ENCODE data around the gene MRPL42.

The MRPL42 gene

GRCh38 chr12:93500667-93501066 is 33.4 kb downstream of the MRPL42 start:
- DNase-seq = no peak

- DNase-seq = peak; percentile 75
Observed at GRCh38 chr12:93502802-93503623, 35.7 kb downstream of the MRPL42 start.

DNA sequence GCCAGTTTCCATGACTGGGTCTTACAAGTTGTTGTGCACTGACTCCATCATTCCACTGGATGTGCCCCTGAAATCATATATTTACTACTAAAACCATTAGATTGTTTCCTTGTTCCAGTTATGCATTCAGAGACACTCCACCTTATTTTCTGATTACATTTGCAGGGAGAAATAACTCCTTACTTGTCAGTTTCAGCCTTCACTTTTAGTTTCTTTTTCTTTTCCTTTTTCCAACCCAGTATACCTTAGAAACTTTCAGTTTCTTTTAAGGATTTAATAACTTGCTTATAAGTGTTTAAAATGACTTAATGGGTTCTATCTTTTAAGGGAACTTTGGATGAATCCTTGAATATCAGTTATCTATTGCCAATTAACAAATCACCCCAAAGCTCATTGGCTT is 39.9 kb downstream of the MRPL42 start:
- DNase-seq = no peak

DNA sequence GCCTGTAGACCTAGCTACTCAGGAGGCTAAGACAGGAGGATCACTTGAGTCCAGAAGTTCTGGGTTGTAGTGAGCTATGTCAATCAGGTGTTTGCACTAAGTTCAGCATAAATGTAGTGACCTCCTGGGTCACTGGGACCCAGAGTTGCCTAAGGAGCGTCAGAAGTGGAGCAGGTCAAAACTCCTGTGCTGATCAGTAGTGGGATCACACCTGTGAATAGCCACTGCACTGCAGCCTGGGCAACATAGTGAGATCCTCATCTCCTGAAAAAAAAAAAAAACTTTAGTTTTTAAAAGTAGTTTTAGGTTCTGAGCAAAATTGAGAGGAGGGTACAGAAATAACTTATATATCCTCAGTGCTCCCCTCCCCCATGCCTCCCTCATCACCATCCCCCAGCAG is 42.2 kb downstream of the MRPL42 start:
- DNase-seq = no peak

- no peak for DNase-seq
Observed at GRCh38 chr12:93514853-93515252, 47.5 kb downstream of the MRPL42 start.

DNA sequence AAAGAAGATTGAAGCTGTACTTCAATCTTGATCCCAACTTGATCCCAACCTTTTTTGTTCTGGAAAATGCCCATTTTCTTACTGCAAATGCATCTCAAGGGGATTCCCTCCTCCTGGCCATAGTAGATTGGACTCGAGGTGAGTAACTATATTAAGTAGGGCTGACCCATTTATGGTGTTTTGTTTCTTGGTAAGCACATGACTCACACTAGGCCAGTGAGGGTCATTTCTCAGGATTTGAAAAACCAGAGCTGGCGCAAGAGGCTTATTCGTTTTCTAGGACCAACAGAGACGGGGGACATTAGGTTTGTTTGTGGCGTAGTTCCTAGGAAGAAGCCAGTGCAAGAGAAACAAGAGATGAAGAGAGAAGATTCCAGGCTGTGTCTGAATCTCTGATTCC is 51.4 kb downstream of the MRPL42 start:
- no peak for DNase-seq

DNA sequence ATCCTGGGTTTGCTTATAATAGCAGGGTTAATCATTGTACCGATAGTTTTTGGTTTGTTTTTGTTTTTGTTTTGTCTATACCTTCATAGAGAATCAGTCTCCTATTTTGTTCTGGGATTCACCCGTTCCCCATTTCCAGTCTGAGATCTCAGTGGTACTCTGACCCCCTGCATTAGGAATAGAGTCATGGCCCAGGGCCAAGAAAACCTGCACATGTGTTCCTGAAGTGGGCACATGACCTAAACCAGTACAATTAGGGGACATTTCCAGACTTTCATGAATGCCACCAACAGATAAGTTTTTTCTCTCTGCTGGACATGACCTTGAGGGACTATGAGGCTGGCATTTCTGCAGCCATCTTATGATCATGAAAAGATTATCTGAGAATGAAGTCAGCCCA is 52.5 kb downstream of the MRPL42 start:
- DNase-seq = no peak

GRCh38 chr12:93520454-93520853 is 53.1 kb downstream of the MRPL42 start:
- DNase-seq = no peak

GRCh38 chr12:93521225-93522080 is 54.1 kb downstream of the MRPL42 start:
- no peak for DNase-seq

DNA sequence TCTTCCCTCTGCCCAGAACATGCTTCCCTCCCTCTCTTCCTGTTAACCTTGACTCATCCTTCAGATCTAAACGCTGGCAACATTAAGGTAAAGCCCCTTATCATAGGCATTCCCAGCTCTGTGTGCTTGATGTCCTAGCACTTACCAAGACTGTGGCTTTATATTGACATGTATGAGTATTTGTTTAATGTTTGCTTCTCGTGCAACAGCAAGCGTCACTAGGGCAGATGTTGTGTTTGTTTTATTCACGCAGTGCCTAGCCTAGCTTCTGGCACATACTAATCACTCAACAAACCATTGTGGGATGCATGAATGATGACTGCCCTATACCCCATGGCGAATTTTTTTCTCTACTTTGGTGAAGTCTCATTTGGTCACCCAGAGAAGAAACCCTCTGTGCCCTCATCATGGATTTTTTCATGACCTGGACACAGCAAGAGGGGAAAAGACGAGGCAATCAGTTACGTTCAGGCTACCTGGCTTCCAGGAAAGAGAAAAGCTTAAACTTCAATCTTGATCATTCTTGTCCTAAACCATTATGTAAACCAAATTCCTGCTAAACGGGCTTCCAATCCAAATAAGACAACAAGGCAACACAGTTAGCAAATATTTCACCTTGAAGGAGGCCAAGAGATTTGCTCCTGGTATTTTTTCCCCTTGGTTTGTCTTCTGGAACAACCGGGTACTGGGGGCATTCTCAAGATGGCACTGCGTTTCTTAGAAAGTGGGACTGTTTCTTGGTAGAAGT is 57.2 kb downstream of the MRPL42 start:
- DNase-seq = no peak

DNA sequence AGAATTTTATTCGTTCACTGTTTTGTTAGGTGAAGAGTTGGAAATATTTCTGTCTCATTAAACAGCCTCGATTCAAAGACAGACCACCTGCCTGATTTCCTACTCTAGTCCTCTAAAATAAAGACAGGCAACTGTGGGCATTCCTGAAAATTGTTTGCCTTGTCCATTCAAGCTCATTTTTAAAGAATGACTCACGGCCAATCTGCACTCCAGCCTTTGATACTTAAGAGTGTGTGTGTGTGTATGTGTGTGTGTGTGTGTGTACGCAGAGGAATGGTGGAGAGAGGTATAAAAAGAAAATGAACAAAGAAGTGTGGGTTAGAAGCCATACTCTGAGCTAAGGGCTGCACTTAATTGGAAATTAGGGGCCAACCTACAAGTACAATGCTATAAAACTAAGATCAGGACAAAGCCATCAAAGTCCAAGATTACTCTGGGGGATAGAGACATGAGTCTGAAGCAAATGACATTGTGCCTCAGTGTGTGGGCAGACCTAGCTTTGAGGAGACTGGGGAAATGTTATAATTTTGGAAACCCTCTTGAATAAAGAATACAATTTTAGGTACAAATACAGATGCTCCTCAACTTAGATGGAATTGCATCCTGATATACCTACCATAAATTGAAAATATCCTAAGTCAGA is 59.6 kb downstream of the MRPL42 start:
- no peak for DNase-seq

DNA sequence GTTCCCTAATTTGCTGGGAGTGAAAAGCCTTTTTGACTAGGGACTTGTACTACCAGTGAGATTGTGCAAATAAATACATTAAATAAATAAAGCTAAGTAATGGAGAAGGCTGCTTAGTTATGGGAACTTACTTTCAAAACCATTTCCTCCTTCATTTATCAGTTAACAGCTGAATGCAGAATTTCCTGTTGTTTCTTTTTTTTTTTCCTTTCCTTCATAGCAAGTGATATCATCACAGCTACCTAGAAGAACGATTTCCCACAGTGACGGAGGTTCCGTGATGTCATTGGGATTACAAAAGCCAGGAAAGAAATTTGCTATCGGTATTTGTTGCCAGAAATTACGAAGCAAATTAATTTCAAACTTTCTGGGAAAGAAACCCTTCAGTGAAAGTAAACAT is 63.0 kb downstream of the MRPL42 start:
- DNase-seq = no peak

DNA sequence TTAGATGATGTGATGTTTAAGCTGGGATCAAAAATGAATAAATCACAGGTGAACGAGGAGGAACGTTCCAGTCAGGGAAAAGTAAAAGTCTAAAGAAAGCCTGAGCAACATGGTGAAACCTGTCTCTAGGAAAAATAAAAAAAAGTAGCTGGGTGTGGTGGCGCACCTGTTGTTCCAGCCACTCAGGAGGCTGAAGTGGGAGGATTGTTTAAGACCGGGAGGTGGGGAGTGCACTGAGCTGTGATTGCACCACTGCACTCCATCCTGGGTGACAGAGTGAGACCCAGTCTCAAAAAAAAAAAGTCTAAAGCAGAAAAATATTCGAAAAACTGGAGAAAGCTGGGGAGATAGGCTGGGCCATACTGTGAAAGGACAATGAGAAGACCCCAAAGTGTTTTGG is 66.0 kb downstream of the MRPL42 start:
- no peak for DNase-seq

DNA sequence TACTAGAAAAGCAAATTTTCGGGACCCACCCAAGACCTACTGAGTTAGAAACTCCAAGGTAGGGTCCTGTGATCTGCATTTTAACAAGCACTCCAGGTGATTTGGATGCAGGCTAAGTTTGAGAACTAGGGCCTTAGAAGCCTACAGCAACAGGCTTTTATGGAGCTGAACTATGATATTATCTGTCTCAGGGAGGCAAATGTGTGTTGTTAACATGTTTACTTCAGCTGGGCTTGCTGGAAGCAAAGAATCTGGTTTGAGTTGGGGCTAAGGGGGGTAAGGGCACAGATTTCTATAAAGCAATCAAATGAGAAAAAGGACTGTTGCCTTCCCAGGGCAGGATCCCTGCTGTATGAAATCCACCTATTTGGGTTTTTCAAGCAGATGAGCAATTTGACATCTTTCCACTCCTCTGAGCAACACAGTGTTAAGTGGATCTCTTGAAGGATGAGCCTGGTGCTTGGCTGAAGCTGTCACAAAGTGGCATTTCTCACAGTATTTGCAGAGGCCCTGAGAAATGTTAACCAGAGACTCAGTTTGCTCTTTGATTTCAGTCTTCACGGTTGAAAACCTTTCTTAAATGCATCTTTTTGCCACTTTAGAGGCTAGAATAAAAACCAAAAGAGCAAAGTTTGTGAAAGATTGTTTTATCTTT is 68.9 kb downstream of the MRPL42 start:
- DNase-seq = no peak

GRCh38 chr12:93536766-93537488 is 69.6 kb downstream of the MRPL42 start:
- DNase-seq = no peak

- DNase-seq = no peak
Observed at GRCh38 chr12:93537769-93538168, 70.5 kb downstream of the MRPL42 start.

GRCh38 chr12:93539821-93540220 is 72.5 kb downstream of the MRPL42 start:
- no peak for DNase-seq

DNA sequence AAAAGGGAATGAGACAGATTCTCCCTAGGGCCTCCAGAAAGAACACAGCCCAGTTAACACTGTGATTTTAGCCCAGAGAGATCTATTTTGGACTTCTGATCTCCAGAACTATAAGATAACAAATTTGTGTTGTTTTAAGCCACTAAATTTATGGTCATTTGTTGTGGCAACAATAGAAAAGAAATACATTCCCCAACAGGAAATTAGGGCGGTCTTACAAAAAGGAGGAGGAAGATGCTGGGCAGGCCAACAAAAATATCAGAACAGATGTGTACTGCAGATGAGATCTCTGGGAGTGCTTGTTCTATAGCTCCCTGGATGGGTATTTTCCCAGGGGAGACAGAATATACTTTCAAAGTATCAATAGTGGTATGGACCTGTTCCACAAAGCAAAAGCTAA is 73.2 kb downstream of the MRPL42 start:
- DNase-seq = no peak

DNA sequence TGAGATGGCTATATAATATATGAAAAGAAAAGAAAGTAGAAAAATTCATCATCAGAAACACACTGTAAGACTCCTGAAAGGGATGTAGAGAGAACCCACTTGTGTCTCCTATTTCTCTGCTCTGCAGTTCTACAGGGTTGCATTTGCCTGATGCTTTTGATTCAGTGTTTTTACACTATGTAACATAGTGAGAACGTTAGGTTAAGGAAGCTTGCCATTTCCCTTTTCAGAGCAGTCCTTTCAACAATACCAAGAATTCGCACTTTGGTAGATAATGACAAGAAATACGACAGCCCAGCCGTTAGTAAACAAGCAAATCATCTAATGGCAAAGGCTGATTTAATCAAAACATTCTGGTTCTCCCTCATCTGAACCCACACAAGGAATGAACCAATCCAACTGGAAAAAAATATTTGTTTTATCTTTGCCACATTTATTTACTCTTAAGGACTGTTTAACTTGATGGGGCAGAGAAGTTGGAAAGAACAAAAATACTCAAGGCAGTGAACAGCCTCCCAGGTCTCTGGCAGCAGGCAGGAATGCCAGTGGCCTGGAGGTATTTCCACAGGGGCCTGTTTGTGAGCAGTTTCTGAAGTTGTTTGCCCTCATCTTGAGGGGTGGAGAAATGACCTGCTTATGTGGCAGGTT is 74.4 kb downstream of the MRPL42 start:
- no peak for DNase-seq

- no peak for DNase-seq
Observed at GRCh38 chr12:93547778-93548177, 80.5 kb downstream of the MRPL42 start.

- DNase-seq = no peak
Observed at GRCh38 chr12:93549174-93549573, 81.9 kb downstream of the MRPL42 start.
